ENCODE data around the gene TGM1. TPM values are rescaled to one million over a fixed set of nuclear protein-coding genes. Genes with fewer than 3 reads are reported as not detected.

The TGM1 gene
- polyA plus RNA-seq, 1 of the 3 experiments (the other 2 are of a cell fraction), result 2.7 TPM

GRCh38 chr14:24300326-24300980, 37.5 kb upstream of the TGM1 start:
- CTCF ChIA-PET, result interaction anchor here (0.6 to 8.1 kb wide), 9 partner anchors 8 to 209 kb away, joined by 3 to 191 read pairs (median 7); partner anchors contain the start of genes CIDEB, LTB4R2, MDP1 and TINF2
- 25% methylated on average over 16 of the region's 16 CpGs for WGBS (ENCODE audit: low lambda C conversion rate)
- no peaks in the 10 kb centered on the region for H3K27me3 ChIP-seq (ENCODE audit: insufficient read depth)
- peaks cover 38 to 49% of the 10 kb centered on the region in 2 experiments for H3K36me3 ChIP-seq (replicated peaks in 1 of 2; ENCODE audit: control insufficient read depth in 1 of 2, insufficient read depth in 2 of 2, low read length in 1 of 2)
- peak overlapping the region; percentile 82 for H3K9ac ChIP-seq
- TF ChIP-seq MAX (IDR thresholded peaks at IDR 0.05; ENCODE audit: low read depth) (no peak), USF2 (IDR thresholded peaks at IDR 0.05; ENCODE audit: borderline replicate concordance, low read depth, low read length) (no peak), POLR2AphosphoS5 (IDR thresholded peaks at IDR 0.05; ENCODE audit: low read depth, low read length) (no peak), NFIC (IDR thresholded peaks at IDR 0.05; ENCODE audit: borderline replicate concordance) (no peak), USF1 (IDR thresholded peaks at IDR 0.05; ENCODE audit: borderline replicate concordance, low read depth) (no peak), PBX3 (IDR thresholded peaks at IDR 0.05) (no peak), FOXM1 (IDR thresholded peaks at IDR 0.05; ENCODE audit: low read depth) (no peak), GABPA (IDR thresholded peaks at IDR 0.05; ENCODE audit: low read depth) (no peak), MXI1 (IDR thresholded peaks at IDR 0.05; ENCODE audit: low read depth, low read length) (no peak), RXRA (IDR thresholded peaks at IDR 0.05; ENCODE audit: borderline replicate concordance, low read depth) (no peak), TAF1 (IDR thresholded peaks at IDR 0.05; ENCODE audit: borderline replicate concordance, low read depth, low read length) (no peak), MEF2A (IDR thresholded peaks at IDR 0.05; ENCODE audit: borderline replicate concordance, low read depth) (no peak), YY1 (IDR thresholded peaks at IDR 0.05; ENCODE audit: low read depth) (no peak), IRF3 (IDR thresholded peaks at IDR 0.05; ENCODE audit: low read depth, low read length) (no peak), TEAD4 (IDR thresholded peaks at IDR 0.05; ENCODE audit: borderline replicate concordance, insufficient read depth) (no peak), EZH2phosphoT487 (IDR thresholded peaks at IDR 0.05; ENCODE audit: borderline replicate concordance, low read depth) (no peak), NRF1 (IDR thresholded peaks at IDR 0.05; ENCODE audit: low read depth, low read length) (no peak), RFX5 (IDR thresholded peaks at IDR 0.05; ENCODE audit: low read length) (no peak)
- no peaks in the 10 kb centered on the region for H3K9me2 ChIP-seq
- peak overlapping the region in 1 of 2 experiments; percentile 69; a peak in 1 of 4 replicates for H3K27ac ChIP-seq (ENCODE audit: low read depth in 2 of 2, low read length in 1 of 2)
- DNase-seq, result no peak
- H2AFZ ChIP-seq (ENCODE audit: low read depth), result peak overlapping the region; percentile 90; the same call in 1 of the 2 replicates
- no peaks in the 10 kb centered on the region for H3K9me3 ChIP-seq
- H3K4me2 ChIP-seq, result peak overlapping the region; percentile 98
- peak overlapping the region; percentile 92 to 93 for H3K4me3 ChIP-seq (ENCODE audit: low read depth in 2 of 2, low read length in 1 of 2)
- no peaks in the 10 kb centered on the region for H4K20me1 ChIP-seq (ENCODE audit: insufficient read depth)
- peaks cover 18% of the 10 kb centered on the region for H3F3A ChIP-seq (replicated peaks; ENCODE audit: insufficient read depth)
- peaks cover 13 to 14% of the 10 kb centered on the region in 2 experiments for H3K4me1 ChIP-seq (ENCODE audit: control insufficient read depth in 1 of 2, insufficient read depth in 2 of 2, low read depth in 1 of 2, low read length in 1 of 2)
- POLR2A ChIA-PET, result interaction anchor here (2.0 to 4.5 kb wide), 2 partner anchors 29 to 58 kb away, joined by 6 to 27 read pairs; partner anchors contain the start of genes RABGGTA and TINF2
- peaks cover 28% of the 10 kb centered on the region for H3K79me2 ChIP-seq (ENCODE audit: insufficient read depth)

Data from SK-N-SH (cell line).